Activated T-helper 17 cell treated with anti-CD3 and anti-CD28 coated beads, Interleukin-2, amount 50 U/mL, for 72 hours (primary cell): Measurements from ENCODE around the gene CCDC33. TPM values are rescaled to one million over a fixed set of nuclear protein-coding genes. Genes with fewer than 3 reads are reported as not detected.
"Not testable (repeated sequence)": the region's sequence is repeated elsewhere in the genome, so short reads cannot be mapped to it uniquely, and the experiment has no call there.

Source experiments
- ATAC-seq: fragments of 150-1000 bp; cut with Tn5 transposase; replicated peaks from 2 replicates; pipeline ENCODE4 v1.10.0; 2021; ENCODE audit warnings: mild to moderate bottlenecking, moderate library complexity
- H3K27ac Mint-ChIP-seq: one replicate; pipeline ENCODE4 v1.8.0; 2022; ENCODE audit warnings: mixed read lengths
- H3K27me3 Mint-ChIP-seq: one replicate; pipeline ENCODE4 v1.8.0; 2022; ENCODE audit warnings: mixed read lengths
- H3K36me3 Mint-ChIP-seq: one replicate; pipeline ENCODE4 v1.8.0; 2022; ENCODE audit warnings: low read depth, mild to moderate bottlenecking, mixed read lengths
- H3K4me1 Mint-ChIP-seq: one replicate; pipeline ENCODE4 v1.8.0; 2022; ENCODE audit warnings: mixed read lengths
- H3K4me3 Mint-ChIP-seq: one replicate; pipeline ENCODE4 v1.8.0; 2022; ENCODE audit warnings: mild to moderate bottlenecking, mixed read lengths
- H3K9me3 Mint-ChIP-seq: one replicate; pipeline ENCODE4 v1.8.0; 2022; ENCODE audit warnings: mixed read lengths
- total RNA-seq, 2 donors: library from RNA; stranded (reverse); gene quantifications; one replicate each; pipeline ENCODE4 v1.2.3, GENCODE V29; 2022

CCDC33 gene
- total RNA-seq, 2 donors from 2014 or later: not detected

DNA sequence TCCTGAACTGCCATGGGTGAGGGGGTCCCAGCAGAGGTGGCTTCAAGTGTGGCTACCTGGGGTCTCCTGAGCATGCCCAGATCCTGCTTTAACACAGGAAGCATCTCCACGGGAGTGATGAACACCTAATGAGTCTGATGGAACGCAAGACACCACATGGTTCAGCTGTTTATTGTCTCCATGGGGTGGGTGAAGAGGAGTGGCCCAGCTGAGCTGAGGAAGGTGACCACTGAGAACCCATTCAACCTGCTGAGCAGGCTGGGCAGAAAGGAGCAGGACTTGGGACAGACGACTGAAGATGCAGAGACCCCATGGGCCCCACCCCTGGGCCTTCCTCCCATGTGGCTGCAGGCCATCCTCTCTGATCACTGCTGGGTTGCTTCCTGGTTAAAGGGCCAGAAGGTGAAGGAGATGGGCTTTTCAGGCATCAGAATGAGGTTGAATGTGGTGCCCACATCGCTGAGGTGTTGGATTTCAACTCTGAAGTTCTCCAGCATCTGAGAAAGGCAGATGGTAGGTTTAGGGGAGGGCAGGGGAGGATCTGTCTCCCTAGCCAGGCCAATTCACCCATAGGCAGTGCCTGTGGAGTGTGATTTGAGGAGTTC, 101.6 kb downstream of the CCDC33 start:
- ATAC-seq: no peak
- no peaks in the 10 kb centered on the region for H3K27me3 Mint-ChIP-seq
- H3K9me3 Mint-ChIP-seq: no peaks in the 10 kb centered on the region
- no peaks in the 10 kb centered on the region for H3K4me1 Mint-ChIP-seq
- no peak overlapping the region for H3K4me3 Mint-ChIP-seq
- H3K36me3 Mint-ChIP-seq: no peaks in the 10 kb centered on the region
- no peak overlapping the region for H3K27ac Mint-ChIP-seq

DNA sequence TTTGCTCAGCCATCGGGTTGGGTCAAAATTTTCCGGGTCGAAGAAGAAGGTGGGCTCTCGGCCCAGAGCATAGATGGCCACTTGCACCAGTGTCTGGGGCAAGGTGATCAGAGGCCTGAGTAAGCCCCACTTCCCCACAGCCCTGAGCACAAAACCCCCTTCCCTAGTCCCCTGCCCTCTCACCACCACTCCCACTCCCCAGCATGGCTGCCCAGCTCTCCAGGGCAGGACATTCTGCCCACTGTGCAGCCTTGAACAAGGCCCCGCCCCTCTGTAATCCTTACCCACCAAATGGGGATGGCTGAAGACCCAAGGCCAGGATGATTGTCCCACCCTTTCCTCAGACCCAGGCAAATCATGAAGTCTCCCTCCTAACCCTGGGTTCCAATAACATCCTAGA, 102.5 kb downstream of the CCDC33 start:
- no peaks in the 10 kb centered on the region for H3K36me3 Mint-ChIP-seq
- ATAC-seq: no peak
- H3K4me1 Mint-ChIP-seq: no peaks in the 10 kb centered on the region
- peaks cover 6% of the 10 kb centered on the region for H3K27me3 Mint-ChIP-seq
- H3K9me3 Mint-ChIP-seq: no peaks in the 10 kb centered on the region
- no peak overlapping the region for H3K27ac Mint-ChIP-seq
- no peak overlapping the region for H3K4me3 Mint-ChIP-seq

DNA sequence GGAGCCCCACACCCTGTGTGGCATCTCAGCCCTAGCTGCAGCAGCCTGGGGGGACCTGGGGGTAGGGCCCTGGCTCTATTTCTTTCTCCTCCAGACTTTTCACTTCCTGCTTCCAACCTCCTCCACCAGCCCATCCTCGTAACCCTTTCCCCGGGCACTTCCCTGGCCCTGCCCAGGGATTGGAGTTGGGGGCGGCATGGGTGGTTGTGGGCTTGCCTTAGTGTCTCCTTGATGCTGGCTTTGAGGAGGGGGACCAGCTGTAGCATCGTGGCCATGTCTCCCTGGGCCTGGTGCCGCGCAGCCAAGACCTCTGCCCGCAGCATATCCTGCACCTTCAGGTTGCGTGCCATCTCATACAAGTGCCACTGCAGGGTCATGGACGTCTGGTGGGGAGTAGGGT, 103.2 kb downstream of the CCDC33 start:
- H3K4me1 Mint-ChIP-seq: no peaks in the 10 kb centered on the region
- H3K27ac Mint-ChIP-seq: no peak overlapping the region
- peaks cover 6% of the 10 kb centered on the region for H3K27me3 Mint-ChIP-seq
- ATAC-seq: no peak
- no peak overlapping the region for H3K4me3 Mint-ChIP-seq
- no peaks in the 10 kb centered on the region for H3K9me3 Mint-ChIP-seq
- no peaks in the 10 kb centered on the region for H3K36me3 Mint-ChIP-seq

DNA sequence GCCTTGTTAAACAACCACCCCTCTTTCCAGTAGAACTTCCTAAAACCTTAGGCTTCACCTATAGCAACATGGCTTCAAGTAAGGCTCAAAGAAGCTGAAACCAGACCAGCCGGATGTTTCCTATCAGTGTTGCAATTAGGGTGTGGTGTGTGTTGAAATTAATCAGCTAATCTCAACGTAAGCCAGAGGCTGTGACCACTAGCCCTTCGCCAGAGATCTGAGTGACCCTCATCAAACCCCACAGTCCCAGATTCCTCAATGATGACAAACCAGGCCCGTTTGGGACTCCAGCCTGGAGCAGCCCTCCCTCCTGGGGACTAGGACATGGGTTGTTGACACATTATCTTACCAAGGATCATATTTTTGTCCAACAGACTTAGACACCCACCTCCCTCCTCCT, 104.0 kb downstream of the CCDC33 start:
- Mint-ChIP-seq H3K27ac (no peak overlapping the region), H3K4me3 (no peak overlapping the region), H3K4me1 (no peaks in the 10 kb centered on the region), H3K36me3 (no peaks in the 10 kb centered on the region), H3K27me3 (peaks cover 6% of the 10 kb centered on the region), H3K9me3 (no peaks in the 10 kb centered on the region)
- no peak for ATAC-seq

DNA sequence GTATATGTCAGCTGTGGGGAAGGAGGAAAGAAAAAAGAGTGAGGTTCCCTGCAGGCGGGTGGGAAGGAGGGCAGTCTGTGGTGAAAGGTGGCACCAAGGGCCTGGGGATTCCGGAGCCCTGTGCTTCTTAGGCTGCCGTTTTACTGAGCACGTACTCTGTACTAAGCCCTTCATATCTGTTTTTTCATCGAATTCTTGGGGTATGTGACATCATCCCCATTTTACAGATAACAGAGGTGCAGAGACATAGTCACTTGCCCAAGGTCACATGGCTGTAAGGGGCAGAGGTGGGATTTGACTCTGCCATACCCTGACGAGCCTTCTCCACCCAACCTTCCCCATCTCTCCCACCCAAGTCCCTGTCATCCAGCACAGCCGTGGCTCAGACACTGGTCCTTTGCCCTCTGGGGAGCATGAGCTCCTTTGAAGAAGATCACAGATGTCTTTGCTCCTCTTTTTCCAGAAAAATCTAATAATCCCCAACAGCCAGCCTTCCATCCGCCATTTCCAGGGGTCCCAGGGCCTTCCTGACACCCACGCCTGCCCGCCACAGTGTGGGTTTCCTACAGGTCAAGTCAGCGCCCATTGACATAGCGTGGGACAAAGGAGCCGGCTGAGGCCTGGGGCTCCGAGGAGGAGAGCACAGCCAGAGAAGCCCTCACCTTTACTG, 107.1 kb downstream of the CCDC33 start:
- H3K27ac Mint-ChIP-seq: no peak overlapping the region
- no peak overlapping the region for H3K4me3 Mint-ChIP-seq
- no peaks in the 10 kb centered on the region for H3K9me3 Mint-ChIP-seq
- no peak for ATAC-seq
- no peaks in the 10 kb centered on the region for H3K36me3 Mint-ChIP-seq
- H3K4me1 Mint-ChIP-seq: peaks cover 4% of the 10 kb centered on the region
- H3K27me3 Mint-ChIP-seq: peaks cover 11% of the 10 kb centered on the region

DNA sequence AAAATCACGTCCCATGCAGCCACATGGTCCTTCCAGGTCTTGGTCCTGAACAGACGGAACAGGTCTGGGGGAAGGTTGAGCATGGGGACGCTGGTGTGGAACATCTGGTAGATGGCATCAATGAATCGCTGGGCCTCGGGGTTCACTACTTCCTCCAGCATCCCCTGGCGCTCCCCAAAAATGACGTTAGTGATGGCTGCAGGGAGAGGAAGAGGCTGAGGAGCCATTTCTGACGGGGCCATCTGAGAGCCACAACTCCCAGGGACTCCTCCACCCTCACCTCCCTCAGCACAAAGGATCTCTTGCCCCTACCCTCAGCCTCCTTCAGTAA, 107.6 kb downstream of the CCDC33 start:
- Mint-ChIP-seq H3K36me3 (no peaks in the 10 kb centered on the region), H3K9me3 (no peaks in the 10 kb centered on the region), H3K4me1 (peaks cover 4% of the 10 kb centered on the region), H3K27ac (no peak overlapping the region), H3K27me3 (peaks cover 11% of the 10 kb centered on the region), H3K4me3 (no peak overlapping the region)
- ATAC-seq: no peak

DNA sequence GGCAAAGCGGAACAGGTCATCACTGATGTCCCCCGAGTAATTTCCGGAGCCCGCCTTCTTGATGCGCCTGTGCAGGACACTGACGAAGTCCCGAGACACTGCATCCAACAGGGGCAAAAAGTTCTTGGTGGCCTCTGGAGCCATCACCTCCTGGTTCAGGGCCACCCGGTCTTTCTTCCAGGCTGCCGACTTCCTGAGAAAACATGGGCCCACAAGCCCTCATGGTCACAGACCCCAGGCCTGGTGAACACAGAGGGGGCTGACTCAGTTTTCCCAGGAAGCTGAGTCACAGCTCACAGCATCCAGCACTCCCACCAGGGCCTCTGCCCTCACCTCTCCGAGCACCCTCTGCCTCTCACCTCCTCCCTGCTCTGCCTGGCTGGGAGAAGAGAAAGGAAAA, 108.9 kb downstream of the CCDC33 start:
- no peaks in the 10 kb centered on the region for H3K36me3 Mint-ChIP-seq
- peaks cover 11% of the 10 kb centered on the region for H3K27me3 Mint-ChIP-seq
- H3K27ac Mint-ChIP-seq: peak overlapping the region; percentile 39

DNA sequence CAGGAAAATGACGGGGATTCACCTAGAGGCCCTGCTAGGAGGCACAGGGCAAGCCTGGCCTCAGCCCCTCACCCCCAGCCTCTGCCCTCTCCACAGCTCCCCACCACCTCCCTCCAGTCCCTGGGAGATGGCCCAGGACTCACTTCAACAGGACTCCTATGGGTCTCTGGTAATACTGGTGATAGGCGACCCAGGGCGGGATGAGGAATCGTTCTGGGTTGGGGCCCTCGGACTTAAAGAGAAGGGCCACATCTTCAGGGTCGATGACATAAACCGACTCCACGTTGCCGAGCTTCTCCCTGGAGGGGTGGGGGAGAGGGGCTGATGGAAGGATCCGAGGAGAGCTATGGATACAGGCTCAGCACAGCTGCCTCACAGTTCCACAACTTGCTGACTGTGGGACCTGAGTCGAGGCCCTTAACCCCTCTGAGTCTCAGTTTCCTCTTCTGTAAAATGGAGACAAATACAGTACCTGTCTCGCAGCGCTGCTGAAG, 111.7 kb downstream of the CCDC33 start:
- Mint-ChIP-seq H3K4me1 (peaks cover 4% of the 10 kb centered on the region), H3K27me3 (peaks cover 10% of the 10 kb centered on the region), H3K9me3 (no peaks in the 10 kb centered on the region), H3K4me3 (no peak overlapping the region), H3K36me3 (no peaks in the 10 kb centered on the region), H3K27ac (no peak overlapping the region)
- ATAC-seq: no peak

More for the DNA sequence above, 108.9 kb downstream of the CCDC33 start:
- peaks cover 4% of the 10 kb centered on the region for H3K4me1 Mint-ChIP-seq
- no peak for ATAC-seq
- no peaks in the 10 kb centered on the region for H3K9me3 Mint-ChIP-seq
- no peak overlapping the region for H3K4me3 Mint-ChIP-seq

DNA sequence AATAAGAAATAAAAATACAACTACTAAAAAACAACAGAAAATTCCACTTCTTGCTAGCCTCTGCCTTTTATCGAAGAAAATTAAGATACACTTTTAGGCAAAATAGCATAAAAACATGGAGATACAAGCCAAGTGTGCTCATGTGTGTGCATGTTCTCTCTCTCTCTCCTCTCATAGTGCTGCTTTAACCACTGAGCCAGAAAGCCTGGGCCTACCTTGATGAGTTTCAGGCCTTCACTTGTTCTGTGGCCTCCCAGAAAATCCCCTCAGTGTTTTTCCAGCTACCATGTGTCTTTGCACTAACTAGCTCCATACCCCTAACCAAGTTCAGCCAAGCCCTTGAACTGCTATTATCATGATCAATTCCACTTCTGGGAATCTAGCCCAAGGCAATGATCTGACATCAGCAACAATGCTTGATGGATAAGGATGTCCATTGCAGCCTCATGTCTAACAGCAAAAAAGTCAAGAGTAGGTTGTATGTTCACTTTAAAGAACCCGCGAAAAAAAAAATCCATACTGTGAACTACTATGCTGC, 113.2 kb downstream of the CCDC33 start:
- H3K27me3 Mint-ChIP-seq: peaks cover 6% of the 10 kb centered on the region
- ATAC-seq: no peak
- no peaks in the 10 kb centered on the region for H3K36me3 Mint-ChIP-seq
- H3K4me3 Mint-ChIP-seq: no peak overlapping the region
- no peak overlapping the region for H3K27ac Mint-ChIP-seq
- H3K4me1 Mint-ChIP-seq: peaks cover 4% of the 10 kb centered on the region
- no peaks in the 10 kb centered on the region for H3K9me3 Mint-ChIP-seq

DNA sequence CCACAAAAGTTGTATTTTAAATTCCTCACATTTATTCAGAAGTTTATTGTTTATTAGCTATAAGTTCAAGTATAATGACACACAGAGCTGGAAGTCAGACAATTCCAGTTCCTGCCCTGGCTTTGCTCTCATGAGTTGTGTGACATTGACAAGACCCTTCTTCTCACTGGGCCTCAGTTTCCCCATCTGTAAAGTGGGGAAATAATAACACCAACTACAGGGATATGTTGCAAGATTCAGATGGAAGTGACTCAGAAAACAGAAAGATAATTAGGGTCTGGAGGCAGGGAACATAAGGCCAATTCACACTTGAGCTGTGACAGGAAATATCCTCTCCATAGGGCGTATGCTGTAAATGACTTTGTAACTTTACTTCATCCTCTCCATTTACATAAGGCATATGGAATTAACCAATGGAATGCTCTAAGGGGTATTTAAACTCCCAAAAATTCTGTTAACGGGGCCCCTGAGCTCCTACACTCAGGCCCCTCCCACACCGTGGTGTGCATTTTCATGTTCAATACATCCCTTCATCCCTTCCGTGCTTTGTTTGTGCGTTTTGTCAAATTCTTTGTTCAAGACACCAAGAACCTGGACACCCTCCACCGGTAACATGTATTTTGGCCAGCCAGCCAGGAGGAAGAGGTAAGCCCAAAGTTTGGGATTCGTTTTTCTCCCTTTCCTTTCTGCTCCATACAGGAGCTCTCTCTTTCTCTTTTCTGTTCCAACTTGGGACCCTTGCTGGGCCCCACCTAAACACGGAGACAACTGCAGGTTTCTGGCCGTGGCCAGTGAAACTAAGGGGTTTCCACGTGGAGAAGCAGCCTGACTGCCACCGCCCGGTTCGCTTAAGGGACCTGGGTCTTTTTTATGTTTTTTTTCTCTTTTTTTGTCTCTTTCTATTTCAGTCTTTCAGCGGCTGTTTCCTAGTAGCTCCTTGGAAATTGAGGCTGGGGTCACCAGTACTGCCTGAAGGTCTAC, 114.5 kb downstream of the CCDC33 start:
- peaks cover 16% of the 10 kb centered on the region for H3K27me3 Mint-ChIP-seq
- H3K27ac Mint-ChIP-seq: no peak overlapping the region
- no peaks in the 10 kb centered on the region for H3K36me3 Mint-ChIP-seq
- H3K4me3 Mint-ChIP-seq: no peak overlapping the region
- peaks cover under 1% of the 10 kb centered on the region for H3K4me1 Mint-ChIP-seq
- H3K9me3 Mint-ChIP-seq: no peaks in the 10 kb centered on the region
- no peak for ATAC-seq

DNA sequence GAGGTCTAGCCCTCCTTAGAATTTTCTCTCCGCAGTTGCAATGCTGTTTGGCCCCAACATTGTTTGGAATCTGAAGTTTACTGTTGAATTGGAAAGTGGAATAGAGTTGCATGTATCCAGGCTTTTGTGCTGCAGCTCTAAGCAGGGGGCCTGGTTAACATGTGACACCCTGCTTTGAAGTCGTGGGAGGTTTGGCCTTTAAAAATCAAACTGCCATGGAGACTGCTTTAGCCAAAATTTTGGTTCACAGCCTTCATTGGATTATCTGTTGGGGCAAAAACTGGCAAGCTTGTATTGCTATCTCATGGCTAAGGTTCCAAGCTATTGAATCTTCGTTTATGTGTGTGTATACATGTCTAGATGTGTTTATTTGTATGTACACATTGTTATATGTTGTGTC, 115.5 kb downstream of the CCDC33 start:
- no peaks in the 10 kb centered on the region for H3K4me1 Mint-ChIP-seq
- H3K27me3 Mint-ChIP-seq: peaks cover 17% of the 10 kb centered on the region
- ATAC-seq: no peak
- no peak overlapping the region for H3K27ac Mint-ChIP-seq
- no peaks in the 10 kb centered on the region for H3K9me3 Mint-ChIP-seq
- H3K4me3 Mint-ChIP-seq: no peak overlapping the region
- no peaks in the 10 kb centered on the region for H3K36me3 Mint-ChIP-seq

DNA sequence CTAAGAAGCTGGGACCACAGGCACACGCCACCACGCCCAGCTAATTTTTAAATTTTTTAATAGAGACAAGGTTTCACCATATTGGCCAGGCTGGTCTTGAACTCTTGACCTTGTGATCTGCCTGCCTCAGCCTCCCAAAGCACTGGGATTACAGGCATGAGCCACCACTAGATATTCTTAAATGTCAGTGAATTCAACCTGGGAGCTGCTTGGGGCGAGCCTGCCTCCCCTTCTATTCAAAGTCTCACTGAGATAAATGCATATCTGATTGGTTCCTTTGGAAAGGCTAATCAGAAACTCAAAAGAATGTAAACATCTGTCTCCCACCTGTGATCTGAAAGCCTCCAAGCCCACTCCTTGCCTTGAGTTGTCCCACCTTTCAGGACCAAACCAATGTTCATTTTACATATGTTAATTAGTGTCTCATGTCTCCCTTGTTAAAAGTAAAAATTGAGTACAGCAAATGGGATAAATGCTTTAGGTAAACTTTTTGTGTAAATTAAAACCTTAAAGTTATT, 116.3 kb downstream of the CCDC33 start:
- H3K9me3 Mint-ChIP-seq: no peaks in the 10 kb centered on the region
- peaks cover 17% of the 10 kb centered on the region for H3K27me3 Mint-ChIP-seq
- H3K4me3 Mint-ChIP-seq: no peak overlapping the region
- no peak for ATAC-seq
- H3K27ac Mint-ChIP-seq: no peak overlapping the region
- no peaks in the 10 kb centered on the region for H3K36me3 Mint-ChIP-seq
- no peaks in the 10 kb centered on the region for H3K4me1 Mint-ChIP-seq

DNA sequence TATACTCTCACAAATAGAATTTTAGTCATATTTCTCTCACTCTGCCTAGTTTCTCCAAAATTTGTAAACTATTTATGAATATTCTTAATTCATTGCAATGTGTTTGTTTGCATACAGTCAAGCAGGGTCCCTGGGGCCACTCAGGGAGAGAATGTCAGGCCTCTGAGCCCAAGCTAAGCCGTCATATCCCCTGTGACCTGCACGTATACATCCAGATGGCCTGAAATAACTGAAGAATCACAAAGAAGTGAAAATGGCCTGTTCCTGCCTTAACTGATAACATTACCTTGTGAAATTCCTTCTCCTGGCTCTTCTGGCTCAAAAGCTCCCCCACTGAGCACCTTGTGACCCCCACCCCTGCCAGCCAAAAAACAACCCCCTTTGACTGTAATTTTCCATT, 117.9 kb downstream of the CCDC33 start:
- H3K4me3 Mint-ChIP-seq, ATAC-seq, H3K27ac Mint-ChIP-seq, H3K4me1 Mint-ChIP-seq, H3K9me3 Mint-ChIP-seq, H3K36me3 Mint-ChIP-seq: not testable (repeated sequence)
- H3K27me3 Mint-ChIP-seq: peaks cover 17% of the 10 kb centered on the region

DNA sequence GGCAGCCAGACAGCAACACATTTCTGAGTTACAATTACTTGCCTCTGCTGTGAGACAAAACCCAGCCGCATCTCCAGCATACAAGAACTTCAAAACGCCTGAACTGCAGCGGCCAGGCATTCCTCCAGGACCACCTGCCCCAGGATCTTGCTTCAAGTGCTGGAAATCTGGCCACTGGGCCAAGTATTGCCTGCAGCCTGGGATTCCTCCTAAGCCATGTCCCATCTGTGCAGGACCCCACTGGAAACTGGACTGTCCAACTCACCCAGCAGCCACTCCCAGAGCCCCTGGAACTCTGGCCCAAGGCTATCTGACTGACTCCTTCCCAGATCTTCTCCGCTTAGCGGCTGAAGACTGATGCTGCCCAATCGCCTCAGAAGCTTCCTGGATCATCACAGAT, 119.9 kb downstream of the CCDC33 start:
- H3K4me1 Mint-ChIP-seq, H3K9me3 Mint-ChIP-seq, H3K27ac Mint-ChIP-seq, ATAC-seq, H3K4me3 Mint-ChIP-seq, H3K36me3 Mint-ChIP-seq: not testable (repeated sequence)
- H3K27me3 Mint-ChIP-seq: peaks cover 17% of the 10 kb centered on the region
